RWPE2 (cell line): ENCODE results near the gene JUND.

Experiments used
- ATAC-seq: fragments of 200-7000 bp; cut with Tn5 transposase; 3 replicates; pipeline ENCODE4 v1.9.1; 2021; ENCODE audit warnings: low read depth
- DNase-seq: peaks from one replicate; pipeline ENCODE4 v3.0.0-alpha.2; 2020; ENCODE audit warnings: low spot score
- H3K27ac ChIP-seq: fragments of 450-650 bp; 2 replicates; pipeline ENCODE4 v1.5.1; 2017; ENCODE audit warnings: mild to moderate bottlenecking; ENCODE audit not compliant: poor library complexity, severe bottlenecking
- H3K27me3 ChIP-seq: fragments of 250-450 bp; sonication (Bioruptor Pico); 2 replicates; pipeline ENCODE4 v1.5.1; 2021; ENCODE audit warnings: mild to moderate bottlenecking, moderate library complexity; ENCODE audit not compliant: insufficient read depth, poor library complexity, severe bottlenecking
- H3K36me3 ChIP-seq: fragments of 250-450 bp; sonication (Bioruptor Pico); 2 replicates; pipeline ENCODE4 v1.5.1; 2020; ENCODE audit warnings: low read depth, mild to moderate bottlenecking, moderate library complexity
- H3K4me1 ChIP-seq: fragments of 250-450 bp; sonication (Bioruptor Pico); 2 replicates; pipeline ENCODE4 v1.5.1; 2021; ENCODE audit warnings: mild to moderate bottlenecking, moderate library complexity; ENCODE audit not compliant: insufficient read depth, poor library complexity, severe bottlenecking
- H3K4me3 ChIP-seq: fragments of 250-450 bp; sonication (Bioruptor Pico); 2 replicates; pipeline ENCODE4 v1.5.1; 2021; ENCODE audit warnings: mild to moderate bottlenecking, moderate library complexity; ENCODE audit not compliant: severe bottlenecking
- H3K9me3 ChIP-seq: fragments of 250-450 bp; sonication (Bioruptor Pico); 2 replicates; pipeline ENCODE4 v1.5.1; 2021; ENCODE audit warnings: mild to moderate bottlenecking, moderate library complexity; ENCODE audit not compliant: severe bottlenecking
- CTCF ChIP-seq: fragments of 450-650 bp; IDR thresholded peaks from one replicate; pipeline ENCODE4 v1.5.1; 2017; ENCODE audit warnings: mild to moderate bottlenecking, moderate library complexity; ENCODE audit not compliant: poor library complexity, severe bottlenecking

Gene JUND

DNA sequence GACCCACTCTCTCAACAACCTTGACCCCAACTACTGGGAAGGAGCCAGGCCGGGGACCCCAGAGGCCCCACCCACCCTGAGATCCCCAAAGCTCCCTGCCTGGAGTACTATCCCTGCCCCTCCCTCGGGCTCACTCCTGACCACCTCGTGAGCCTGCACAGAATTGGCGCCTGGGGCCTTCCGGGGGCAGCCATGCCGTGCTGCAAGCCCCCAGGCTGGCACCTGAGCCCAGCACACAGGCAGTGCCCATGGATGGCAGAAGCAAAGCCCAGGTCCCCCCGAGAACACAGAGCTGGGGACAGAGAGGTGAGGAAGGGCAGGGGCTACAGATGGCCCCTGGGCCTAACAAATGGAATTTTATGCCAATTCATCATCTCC is 27.5 kb upstream of the JUND start:
- Histone ChIP-seq H3K9me3 (no peaks in the 10 kb centered on the region), H3K4me1 (peaks cover 11% of the 10 kb centered on the region), H3K27me3 (no peaks in the 10 kb centered on the region), H3K4me3 (no peak overlapping the region), H3K36me3 (peaks cover 68% of the 10 kb centered on the region), H3K27ac (no peak overlapping the region)
- ATAC-seq (no peak), DNase-seq (no peak)
- TF ChIP-seq CTCF = no peak

DNA sequence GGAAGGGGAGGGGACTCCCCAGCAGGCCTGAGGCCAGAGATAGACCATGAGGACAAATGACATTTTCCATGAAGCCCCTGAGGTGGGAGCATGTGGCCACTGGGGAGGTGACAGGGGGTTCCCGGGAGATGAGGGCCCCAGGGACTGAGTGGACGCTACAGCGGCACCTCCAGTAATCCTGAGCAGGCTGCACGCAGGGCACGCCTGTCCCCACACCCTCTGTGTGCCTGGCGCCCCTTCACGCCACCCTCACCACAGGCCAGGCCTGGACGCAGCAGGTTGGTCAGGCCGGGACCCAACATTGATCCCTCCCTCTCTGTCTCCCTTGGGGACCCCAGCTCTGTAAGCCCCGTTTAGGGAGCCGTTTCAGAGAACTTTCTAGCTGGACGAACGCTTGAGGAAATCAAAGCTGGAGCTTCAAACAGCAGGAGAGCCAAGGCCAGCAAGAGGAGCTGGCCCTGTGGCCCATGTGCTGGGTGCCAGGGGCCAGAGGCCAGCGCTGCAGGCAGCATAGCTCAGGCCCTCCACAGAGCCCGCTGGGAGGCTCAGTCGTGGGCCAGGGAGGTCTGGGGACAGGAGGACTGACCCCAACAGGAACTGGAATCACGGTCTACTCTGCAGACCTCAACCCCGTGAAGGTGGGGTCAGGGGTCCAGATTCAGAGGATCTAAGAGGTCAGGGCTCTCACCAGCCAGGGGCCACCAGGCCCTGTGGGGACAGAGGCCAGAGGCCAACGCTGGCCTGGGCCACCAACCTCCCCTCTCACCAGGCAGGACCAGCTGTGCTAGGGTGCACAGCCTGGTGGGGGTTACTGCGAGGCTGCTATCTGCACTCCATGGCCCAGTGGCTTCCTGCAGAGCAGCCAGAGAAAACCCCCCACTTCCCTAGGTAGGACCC is 26.9 kb upstream of the JUND start:
- no peak for TF ChIP-seq CTCF
- peaks cover 62% of the 10 kb centered on the region for H3K36me3 ChIP-seq

DNA sequence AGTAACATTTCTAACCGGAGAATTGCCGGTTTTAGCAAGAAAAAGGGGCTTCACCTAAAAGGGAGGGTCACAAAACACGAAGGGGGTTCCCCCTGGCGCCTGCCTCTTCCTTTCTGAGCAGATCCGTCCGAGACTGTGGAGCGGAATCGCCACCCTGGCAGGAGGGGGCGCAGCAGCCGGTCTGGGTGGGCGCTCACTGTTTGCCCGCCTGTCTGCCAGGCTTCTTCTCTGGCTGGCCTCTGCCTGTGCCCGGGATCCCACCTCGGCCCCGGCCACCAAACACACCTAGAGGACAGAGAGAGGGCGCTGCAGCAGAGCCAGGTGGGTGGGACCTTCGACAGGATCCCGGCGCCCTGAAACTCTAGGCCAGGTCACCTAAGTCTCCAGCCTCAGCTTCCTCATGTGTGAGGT is 25.9 kb upstream of the JUND start:
- no peak for TF ChIP-seq CTCF
- Histone ChIP-seq H3K9me3 (no peaks in the 10 kb centered on the region), H3K4me3 (no peak overlapping the region), H3K27ac (no peak overlapping the region), H3K27me3 (no peaks in the 10 kb centered on the region), H3K4me1 (peaks cover 11% of the 10 kb centered on the region), H3K36me3 (peaks cover 52% of the 10 kb centered on the region)
- DNase-seq = no peak
- no peak for ATAC-seq

More for the DNA sequence above, 26.9 kb upstream of the JUND start:
- Histone ChIP-seq H3K4me1 (peaks cover 11% of the 10 kb centered on the region), H3K4me3 (no peak overlapping the region), H3K27me3 (no peaks in the 10 kb centered on the region), H3K27ac (no peak overlapping the region), H3K9me3 (no peaks in the 10 kb centered on the region)
- DNase-seq (no peak), ATAC-seq (no peak)

DNA sequence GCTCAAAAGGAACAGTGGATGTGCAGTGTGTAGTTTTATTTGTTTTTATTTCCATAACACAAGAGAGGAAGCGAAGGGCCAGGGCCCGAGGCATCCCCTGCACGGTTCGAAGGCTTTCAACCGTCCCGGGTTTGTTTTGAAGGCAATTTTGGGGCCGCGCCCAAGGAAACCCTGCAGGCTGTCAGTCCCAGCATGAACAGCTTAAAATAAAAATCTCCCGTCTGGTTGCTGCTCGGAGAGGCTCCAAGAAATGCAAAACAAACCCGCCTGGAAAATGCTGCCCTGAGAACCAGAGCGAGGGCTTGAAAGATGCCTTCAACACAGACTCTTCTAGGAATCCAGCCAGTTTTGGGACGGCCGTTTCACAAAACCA is 25.5 kb upstream of the JUND start:
- H3K4me1 ChIP-seq = peaks cover 11% of the 10 kb centered on the region
- no peak overlapping the region for H3K4me3 ChIP-seq
- peaks cover 48% of the 10 kb centered on the region for H3K36me3 ChIP-seq
- no peak for ATAC-seq
- H3K27me3 ChIP-seq = no peaks in the 10 kb centered on the region
- TF ChIP-seq CTCF = no peak
- H3K9me3 ChIP-seq = no peaks in the 10 kb centered on the region
- no peak for DNase-seq
- H3K27ac ChIP-seq = no peak overlapping the region
